Measurements from ENCODE around the gene COL20A1.
"Not testable (repeated sequence)": the region's sequence is repeated elsewhere in the genome, so short reads cannot be mapped to it uniquely, and the experiment has no call there.

Gene COL20A1

DNA sequence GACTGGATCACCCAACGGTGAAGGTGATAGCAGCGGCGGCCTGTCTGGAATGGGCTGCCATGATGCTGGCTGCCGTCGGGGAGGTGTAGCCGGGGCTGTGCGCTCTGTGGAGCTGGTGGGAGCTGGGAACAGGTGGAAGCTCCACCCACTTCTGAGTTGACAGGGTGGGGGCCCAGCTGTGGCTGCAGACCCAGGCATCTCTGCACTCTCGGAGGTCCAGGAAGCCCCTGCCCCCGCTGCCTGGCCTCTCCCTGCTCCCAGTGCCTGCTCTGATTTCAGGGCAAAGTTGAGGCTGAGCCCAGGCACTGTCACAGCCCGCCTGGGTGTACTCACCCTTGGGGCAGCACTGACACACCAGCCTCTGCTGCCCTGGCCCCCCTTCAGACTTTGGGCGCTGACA is 86.3 kb downstream of the COL20A1 start:
- no peak for DNase-seq

GRCh38 chr20:63379872-63380271 is 86.9 kb downstream of the COL20A1 start:
- DNase-seq = not testable (repeated sequence)

- no peak for DNase-seq
Observed at GRCh38 chr20:63380346-63380870, 87.4 kb downstream of the COL20A1 start.

DNA sequence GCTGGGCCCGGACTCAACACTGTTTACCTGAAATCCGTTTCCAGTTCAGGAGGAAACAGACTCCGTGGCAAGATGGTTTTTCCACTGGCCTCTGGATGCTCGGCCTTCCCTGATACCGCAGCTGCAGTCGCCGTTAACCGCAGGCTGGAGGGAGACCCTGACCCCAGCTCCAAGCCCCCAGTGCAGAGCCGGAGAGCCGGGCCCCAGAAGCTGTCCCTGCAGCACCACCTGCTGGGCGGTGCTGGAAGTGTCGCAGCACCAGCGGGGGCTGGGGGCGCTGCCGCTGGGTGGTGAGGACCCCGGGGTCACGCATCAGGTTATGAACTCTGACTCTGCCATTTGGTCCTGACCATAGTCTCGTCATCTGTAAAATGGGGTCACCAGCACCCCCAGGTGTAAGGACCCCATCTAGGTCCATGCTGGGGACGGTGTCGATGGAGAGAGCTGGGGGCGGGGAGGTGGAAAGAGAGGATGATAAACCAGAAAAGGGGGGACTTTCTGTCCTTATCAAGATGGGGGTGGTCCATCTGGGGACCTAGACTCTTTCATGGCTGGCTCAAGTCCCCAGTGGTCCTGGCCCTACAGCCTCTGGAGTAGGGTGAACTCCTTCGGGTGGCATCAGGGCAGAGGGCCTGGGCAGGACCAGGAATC is 88.9 kb downstream of the COL20A1 start:
- no peak for DNase-seq

DNA sequence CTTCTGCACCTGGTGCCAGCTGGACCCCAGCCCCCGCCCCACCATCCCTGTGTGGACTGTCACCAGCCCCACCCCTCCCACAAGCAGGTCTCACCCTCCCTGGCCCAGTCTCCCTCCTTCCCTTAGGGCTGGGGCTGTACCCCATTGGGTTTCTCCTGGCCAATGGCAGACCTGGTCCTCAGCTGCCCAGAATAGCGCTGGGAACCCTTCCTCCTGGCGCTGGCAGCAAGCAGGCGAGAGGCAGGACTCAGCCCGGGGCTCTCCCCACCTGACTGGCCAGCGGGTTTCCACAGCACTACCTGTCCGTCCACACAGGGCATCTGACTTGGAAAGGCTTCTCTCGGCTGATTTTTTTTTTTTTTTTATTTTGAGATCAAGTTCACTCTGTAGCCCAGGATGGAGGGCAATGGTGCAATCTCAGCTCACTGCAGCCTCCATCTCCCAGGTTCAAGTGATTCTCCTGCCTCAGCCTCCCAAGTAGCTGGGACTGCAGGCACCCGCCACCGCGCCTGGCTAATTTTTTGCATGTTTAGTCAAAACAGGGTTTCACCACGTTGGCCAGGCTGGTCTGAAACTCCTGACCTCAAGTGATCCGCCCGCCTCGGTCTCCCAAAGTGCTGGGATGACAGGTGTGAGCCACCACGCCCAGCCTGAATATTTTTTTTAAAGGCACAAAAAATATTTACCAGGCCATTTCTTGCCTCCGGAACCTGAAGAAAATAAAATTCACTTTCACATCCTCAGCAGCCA is 89.7 kb downstream of the COL20A1 start:
- no peak for DNase-seq

GRCh38 chr20:63383556-63383955 is 90.6 kb downstream of the COL20A1 start:
- DNase-seq = no peak

DNA sequence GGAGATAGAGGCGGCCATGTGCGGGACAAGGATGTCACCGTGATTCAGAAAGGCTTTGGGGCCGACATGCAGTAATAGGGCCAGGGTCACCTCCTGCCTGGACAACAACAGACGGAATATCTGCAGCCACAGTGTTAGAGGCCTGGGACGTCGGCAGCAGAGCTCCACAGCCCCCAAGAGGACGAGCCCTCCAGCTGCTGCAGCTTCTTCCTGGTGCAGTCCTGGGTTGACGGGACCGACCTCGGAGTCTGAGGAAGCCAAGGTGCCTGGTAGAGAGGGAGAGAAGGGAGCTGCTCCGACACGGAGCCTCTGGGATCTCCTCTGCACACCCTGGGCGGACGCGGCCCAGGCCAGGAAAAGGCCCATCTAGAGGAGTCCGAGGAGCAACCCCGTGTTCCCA is 91.3 kb downstream of the COL20A1 start:
- DNase-seq = no peak

Measured in cerebellar nuclear complex (tissue), 1 donor.